ENCODE measurements around the gene IL11RA. TPM values are rescaled to one million over a fixed set of nuclear protein-coding genes. Genes with fewer than 3 reads are reported as not detected.

IL11RA gene
- total and polyA plus RNA-seq, 2 donors from 2014 or later = 15.2 to 17.7 TPM

- Histone ChIP-seq H3K4me1 (ENCODE audit: control insufficient read depth in 2 of 3, insufficient read depth in 2 of 3, low read depth in 1 of 3, low read length in 3 of 3) (peaks cover 0 to 21% (median 2%) of the 10 kb centered on the region in 3 donors), H3K4me3 (ENCODE audit: low read length in 3 of 3) (no peak overlapping the region), H3K9ac (ENCODE audit: low read length in 3 of 3) (no peak overlapping the region), H3K27ac (ENCODE audit: low read depth in 2 of 2, low read length in 2 of 2) (no peak overlapping the region), H3K27me3 (ENCODE audit: control insufficient read depth, insufficient read depth, low read length) (peaks cover 2% of the 10 kb centered on the region), H3K36me3 (ENCODE audit: control insufficient read depth in 2 of 3, insufficient read depth in 3 of 3, low read length in 3 of 3) (peaks cover 2 to 7% (median 2%) of the 10 kb centered on the region in 3 donors), H3K9me3 (ENCODE audit: control insufficient read depth in 2 of 3, insufficient read depth in 1 of 3, low read length in 3 of 3) (no peaks in the 10 kb centered on the region)
- intact Hi-C loops (cut with DNase I) = no loop called here
- DNase-seq = no peak
- TF ChIP-seq CTCF (IDR thresholded peaks at IDR 0.05; ENCODE audit: borderline replicate concordance, extremely low read depth, insufficient read depth) = no peak
- FAIRE-seq = no peak
Measured at GRCh38 chr9:34635556-34635955, 16.4 kb upstream of the IL11RA start.

- DNase-seq = no peak
- no peaks in the 10 kb centered on the region for H3K9me3 ChIP-seq (ENCODE audit: control insufficient read depth in 2 of 3, insufficient read depth in 1 of 3, low read length in 3 of 3)
- peak overlapping the region; percentile 10 to 89 (median 55) for H3K9ac ChIP-seq (ENCODE audit: low read length in 3 of 3)
- FAIRE-seq = no peak
- TF ChIP-seq CTCF (IDR thresholded peaks at IDR 0.05; ENCODE audit: borderline replicate concordance, extremely low read depth, insufficient read depth) = no peak
- H3K27me3 ChIP-seq (ENCODE audit: control insufficient read depth, insufficient read depth, low read length) = no peaks in the 10 kb centered on the region
- intact Hi-C loops (cut with DNase I) = no loop called here
- peaks cover 2 to 7% (median 2%) of the 10 kb centered on the region in 3 donors for H3K36me3 ChIP-seq (ENCODE audit: control insufficient read depth in 2 of 3, insufficient read depth in 3 of 3, low read length in 3 of 3)
- peak overlapping the region in 1 of 2 donors; percentile 60 for H3K27ac ChIP-seq (ENCODE audit: low read depth in 2 of 2, low read length in 2 of 2)
- H3K4me3 ChIP-seq (ENCODE audit: low read length in 3 of 3) = peak overlapping the region; percentile 44 to 88 (median 73)
- H3K4me1 ChIP-seq (ENCODE audit: control insufficient read depth in 2 of 3, insufficient read depth in 2 of 3, low read depth in 1 of 3, low read length in 3 of 3) = peaks cover 0 to 21% (median 2%) of the 10 kb centered on the region in 3 donors
Measured at GRCh38 chr9:34636791-34637355, 15.1 kb upstream of the IL11RA start.

- H3K9ac ChIP-seq (ENCODE audit: low read length in 3 of 3) = peak within 1 kb of the TSS; percentile 78 to 90 (median 89)
- H3K9me3 ChIP-seq (ENCODE audit: control insufficient read depth in 2 of 3, insufficient read depth in 1 of 3, low read length in 3 of 3) = no peaks in the 10 kb centered on the region
- peaks cover 0 to 21% (median 2%) of the 10 kb centered on the region in 3 donors for H3K4me1 ChIP-seq (ENCODE audit: control insufficient read depth in 2 of 3, insufficient read depth in 2 of 3, low read depth in 1 of 3, low read length in 3 of 3)
- FAIRE-seq (no peak), DNase-seq (peak; percentile 95 to 97 (median 97))
- no peaks in the 10 kb centered on the region for H3K27me3 ChIP-seq (ENCODE audit: control insufficient read depth, insufficient read depth, low read length)
- TF ChIP-seq CTCF (IDR thresholded peaks at IDR 0.05; ENCODE audit: borderline replicate concordance, extremely low read depth, insufficient read depth) = no peak
- H3K4me3 ChIP-seq (ENCODE audit: low read length in 3 of 3) = peak within 1 kb of the TSS; percentile 80 to 88 (median 85)
- H3K27ac ChIP-seq (ENCODE audit: low read depth in 2 of 2, low read length in 2 of 2) = peak within 1 kb of the TSS; percentile 74 to 87
- intact Hi-C loops (cut with DNase I) = no loop called here
- H3K36me3 ChIP-seq (ENCODE audit: control insufficient read depth in 2 of 3, insufficient read depth in 3 of 3, low read length in 3 of 3) = peaks cover 2 to 7% (median 2%) of the 10 kb centered on the region in 3 donors
Measured at GRCh38 chr9:34637356-34638137, 14.4 kb upstream of the IL11RA start, which contains the start of gene SIGMAR1. TSS of gene SIGMAR1 (minus strand) at chr9:34637787. CDS start at chr9:34637697, 90 bp downstream.
